A673 (cell line): ENCODE measurements around the gene PRKAG2.

Experiments used
- CTCF ChIP-seq: fragments of 300-800, 200-600 bp; sonication (generic); conservative IDR thresholded peaks from 2 replicates; pipeline ENCODE4 v1.5.1; 2017; ENCODE audit warnings: low read depth, mild to moderate bottlenecking, antibody characterized with exemption, low read length, moderate library complexity, mixed read lengths
- EZH2 ChIP-seq: fragments of 200-600 bp; sonication (generic); IDR thresholded peaks from 2 replicates; pipeline ENCODE4 v1.6.1; 2017; ENCODE audit warnings: borderline replicate concordance, low read depth, mild to moderate bottlenecking, mixed read lengths, antibody characterized with exemption, low read length; ENCODE audit not compliant: poor library complexity, severe bottlenecking

- TF ChIP-seq CTCF (no peak), EZH2 (no peak)
Measured at GRCh38 chr7:151801782-151802468, 75.0 kb downstream of the PRKAG2 start.
